MM.1S (cell line): Measurements from ENCODE around the gene NTRK2.

Source experiments
- DNase-seq: peaks from one replicate; pipeline ENCODE4 v3.0.0-alpha.2; 2015
- H2AFZ ChIP-seq: fragments of 300-600 bp; sonication (generic); 2 replicates; pipeline ENCODE4 v1.6.0; 2016; ENCODE audit warnings: antibody characterized with exemption, low read length
- H3F3A ChIP-seq: fragments of 300-600 bp; sonication (generic); 2 replicates; pipeline ENCODE4 v1.6.1; 2016; ENCODE audit warnings: mild to moderate bottlenecking, antibody characterized with exemption, low read length, moderate library complexity, mixed read lengths; ENCODE audit not compliant: insufficient read depth
- H3K27ac ChIP-seq: fragments of 300-600 bp; sonication (generic); 2 replicates; pipeline ENCODE4 v1.5.1; 2016; ENCODE audit warnings: mild to moderate bottlenecking, low read length
- H3K27me3 ChIP-seq: fragments of 300-600 bp; sonication (generic); replicated peaks from 2 replicates; pipeline ENCODE4 v1.6.0; 2016; ENCODE audit warnings: low read length; ENCODE audit not compliant: insufficient read depth
- H3K36me3 ChIP-seq: fragments of 300-600 bp; sonication (generic); replicated peaks from 2 replicates; pipeline ENCODE4 v1.6.1; 2016; ENCODE audit warnings: mild to moderate bottlenecking, low read length, mixed read lengths; ENCODE audit not compliant: insufficient read depth
- H3K4me1 ChIP-seq: fragments of 300-600 bp; sonication (generic); 2 replicates; pipeline ENCODE4 v1.6.1; 2016; ENCODE audit warnings: low read length, mixed read lengths
- H3K4me2 ChIP-seq: fragments of 300-600 bp; sonication (generic); 2 replicates; pipeline ENCODE4 v1.6.0; 2016; ENCODE audit warnings: low read depth, low read length
- H3K4me3 ChIP-seq: fragments of 300-600 bp; sonication (generic); 2 replicates; pipeline ENCODE4 v1.5.1; 2016; ENCODE audit warnings: low read length, mixed read lengths
- H3K79me2 ChIP-seq: fragments of 300-600 bp; sonication (generic); 2 replicates; pipeline ENCODE4 v1.6.1; 2016; ENCODE audit warnings: mixed run types, low read length, mixed read lengths
- H3K9ac ChIP-seq: fragments of 300-600 bp; sonication (generic); 2 replicates; pipeline ENCODE4 v1.6.1; 2016; ENCODE audit warnings: low read length, mixed read lengths
- H3K9me2 ChIP-seq: fragments of 300-600 bp; sonication (generic); replicated peaks from 2 replicates; pipeline ENCODE4 v1.6.1; 2016; ENCODE audit warnings: mild to moderate bottlenecking, low read length, mixed read lengths; ENCODE audit not compliant: insufficient read depth
- H3K9me3 ChIP-seq: fragments of 300-600 bp; sonication (generic); replicated peaks from 2 replicates; pipeline ENCODE4 v1.6.1; 2016; ENCODE audit warnings: mild to moderate bottlenecking, low read length, mixed read lengths; ENCODE audit not compliant: insufficient read depth
- H4K20me1 ChIP-seq: fragments of 300-600 bp; sonication (generic); 2 replicates; pipeline ENCODE4 v1.6.1; 2016; ENCODE audit warnings: mild to moderate bottlenecking, low read length, moderate library complexity, mixed read lengths; ENCODE audit not compliant: insufficient read depth
- CTCF ChIP-seq: fragments of 300-600 bp; sonication (generic); IDR thresholded peaks from 2 replicates; pipeline ENCODE4 v1.5.1; 2016; ENCODE audit warnings: antibody characterized with exemption, low read length, mixed read lengths
- EZH2 ChIP-seq: fragments of 300-600 bp; sonication (generic); optimal IDR thresholded peaks from 2 replicates; pipeline ENCODE3; 2017; ENCODE audit warnings: low read depth, mild to moderate bottlenecking, antibody characterized with exemption, low read length, mixed read lengths
- EZH2phosphoT487 ChIP-seq: fragments of 300-600 bp; sonication (generic); IDR thresholded peaks from 2 replicates; pipeline ENCODE4 v1.6.1; 2018; ENCODE audit warnings: antibody characterized with exemption, low read length

Gene NTRK2

GRCh38 chr9:85001925-85002324 is 332.4 kb downstream of the NTRK2 start:
- Histone ChIP-seq H3K27ac (no peak overlapping the region), H3K4me3 (no peak overlapping the region), H3K27me3 (no peaks in the 10 kb centered on the region), H3K36me3 (no peaks in the 10 kb centered on the region), H2AFZ (no peak overlapping the region), H3K9me2 (no peaks in the 10 kb centered on the region), H3K79me2 (no peaks in the 10 kb centered on the region), H3K4me1 (no peaks in the 10 kb centered on the region), H3K9me3 (no peaks in the 10 kb centered on the region), H3K4me2 (no peak overlapping the region), H3F3A (no peaks in the 10 kb centered on the region), H4K20me1 (no peaks in the 10 kb centered on the region), H3K9ac (no peak overlapping the region)
- DNase-seq = no peak
- TF ChIP-seq EZH2phosphoT487 (no peak), EZH2 (no peak), CTCF (no peak)

GRCh38 chr9:85004818-85005413 is 335.4 kb downstream of the NTRK2 start:
- Histone ChIP-seq H3K4me1 (peaks cover 15% of the 10 kb centered on the region), H3K9me3 (no peaks in the 10 kb centered on the region), H3K4me2 (no peak overlapping the region), H3K9me2 (no peaks in the 10 kb centered on the region), H3K79me2 (no peaks in the 10 kb centered on the region), H2AFZ (no peak overlapping the region), H3K27ac (no peak overlapping the region), H3K36me3 (no peaks in the 10 kb centered on the region), H4K20me1 (no peaks in the 10 kb centered on the region), H3K9ac (no peak overlapping the region), H3K4me3 (no peak overlapping the region), H3K27me3 (no peaks in the 10 kb centered on the region), H3F3A (0 out of 2 replicates have a peak, but pooled peaks cover 3% of the 10 kb centered on the region)
- TF ChIP-seq CTCF (no peak), EZH2phosphoT487 (no peak), EZH2 (no peak)
- no peak for DNase-seq

GRCh38 chr9:85007748-85008147 is 338.2 kb downstream of the NTRK2 start:
- no peaks in the 10 kb centered on the region for H3K79me2 ChIP-seq
- peaks cover 16% of the 10 kb centered on the region for H3K4me1 ChIP-seq
- H3K9me3 ChIP-seq = no peaks in the 10 kb centered on the region
- 0 out of 2 replicates have a peak, but pooled peaks cover 3% of the 10 kb centered on the region for H3F3A ChIP-seq
- H3K9ac ChIP-seq = no peak overlapping the region
- no peak overlapping the region for H3K4me3 ChIP-seq
- no peak overlapping the region for H3K4me2 ChIP-seq
- H3K9me2 ChIP-seq = no peaks in the 10 kb centered on the region
- H4K20me1 ChIP-seq = no peaks in the 10 kb centered on the region
- no peaks in the 10 kb centered on the region for H3K36me3 ChIP-seq
- no peak overlapping the region for H3K27ac ChIP-seq
- no peaks in the 10 kb centered on the region for H3K27me3 ChIP-seq
- no peak for DNase-seq
- H2AFZ ChIP-seq = no peak overlapping the region
- no peak for TF ChIP-seq CTCF
- no peak for TF ChIP-seq EZH2phosphoT487
- TF ChIP-seq EZH2 = no peak
